Measurements from ENCODE around the gene STAU1.

DNA sequence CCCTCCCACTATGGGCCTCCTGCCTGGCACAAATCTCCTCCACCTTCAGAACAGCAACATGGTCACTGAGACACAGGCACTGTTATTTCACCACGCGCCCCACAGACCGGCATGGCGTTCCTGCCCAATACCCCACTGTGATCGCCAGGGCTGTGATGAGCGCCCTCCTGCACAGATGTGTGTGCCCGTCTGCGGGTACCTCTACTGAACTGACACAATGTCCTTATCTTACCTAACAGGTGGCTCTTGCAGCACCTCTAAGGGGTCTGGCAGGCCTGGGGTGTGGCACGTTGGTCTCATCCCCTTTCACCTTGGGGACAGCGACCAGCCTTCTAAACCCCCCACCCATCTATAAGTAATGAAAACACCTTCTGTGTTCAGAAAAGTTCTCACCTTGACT is 64.2 kb downstream of the STAU1 start:
- TF ChIP-seq POLR2A (IDR thresholded peaks at IDR 0.05) (no peak), EP300 (IDR thresholded peaks at IDR 0.05) (no peak)
- TF ChIP-seq, protein P1, sequence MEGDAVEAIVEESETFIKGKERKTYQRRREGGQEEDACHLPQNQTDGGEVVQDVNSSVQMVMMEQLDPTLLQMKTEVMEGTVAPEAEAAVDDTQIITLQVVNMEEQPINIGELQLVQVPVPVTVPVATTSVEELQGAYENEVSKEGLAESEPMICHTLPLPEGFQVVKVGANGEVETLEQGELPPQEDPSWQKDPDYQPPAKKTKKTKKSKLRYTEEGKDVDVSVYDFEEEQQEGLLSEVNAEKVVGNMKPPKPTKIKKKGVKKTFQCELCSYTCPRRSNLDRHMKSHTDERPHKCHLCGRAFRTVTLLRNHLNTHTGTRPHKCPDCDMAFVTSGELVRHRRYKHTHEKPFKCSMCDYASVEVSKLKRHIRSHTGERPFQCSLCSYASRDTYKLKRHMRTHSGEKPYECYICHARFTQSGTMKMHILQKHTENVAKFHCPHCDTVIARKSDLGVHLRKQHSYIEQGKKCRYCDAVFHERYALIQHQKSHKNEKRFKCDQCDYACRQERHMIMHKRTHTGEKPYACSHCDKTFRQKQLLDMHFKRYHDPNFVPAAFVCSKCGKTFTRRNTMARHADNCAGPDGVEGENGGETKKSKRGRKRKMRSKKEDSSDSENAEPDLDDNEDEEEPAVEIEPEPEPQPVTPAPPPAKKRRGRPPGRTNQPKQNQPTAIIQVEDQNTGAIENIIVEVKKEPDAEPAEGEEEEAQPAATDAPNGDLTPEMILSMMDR (IDR thresholded peaks at IDR 0.05): no peak

Measured in ovary (tissue), 3 donors.